Parathyroid adenoma (tissue), 2 donors: ENCODE data around the gene ADA.

ENCODE experiments used
- H2AFZ ChIP-seq: fragments of 300-600 bp; sonication (generic); one replicate; pipeline ENCODE4 v1.7.0; 2017; ENCODE audit warnings: antibody characterized with exemption, mild to moderate bottlenecking
- H3K27ac ChIP-seq: fragments of 300-600 bp; sonication (generic); one replicate; pipeline ENCODE4 v1.7.0; 2017
- H3K27me3 ChIP-seq: fragments of 300-600 bp; sonication (generic); one replicate; pipeline ENCODE4 v1.7.0; 2017; ENCODE audit warnings: low read length; ENCODE audit not compliant: control insufficient read depth, insufficient read depth
- H3K36me3 ChIP-seq: fragments of 300-600 bp; sonication (generic); one replicate; pipeline ENCODE4 v1.7.0; 2017; ENCODE audit warnings: low read length; ENCODE audit not compliant: control insufficient read depth, insufficient read depth
- H3K4me1 ChIP-seq: fragments of 300-600 bp; sonication (generic); one replicate; pipeline ENCODE4 v1.7.0; 2017; ENCODE audit warnings: control low read depth
- H3K4me2 ChIP-seq: fragments of 300-600 bp; sonication (generic); one replicate; pipeline ENCODE4 v1.7.0; 2017; ENCODE audit warnings: low read length
- H3K4me3 ChIP-seq: fragments of 300-600 bp; sonication (generic); one replicate; pipeline ENCODE4 v1.7.0; 2017; ENCODE audit warnings: low read depth, low read length
- H3K79me2 ChIP-seq: fragments of 300-600 bp; sonication (generic); one replicate; pipeline ENCODE4 v1.7.0; 2017; ENCODE audit warnings: control low read depth
- H3K9ac ChIP-seq: fragments of 300-600 bp; sonication (generic); one replicate; pipeline ENCODE4 v1.7.0; 2017; ENCODE audit warnings: mild to moderate bottlenecking
- H3K9me3 ChIP-seq: fragments of 300-600 bp; sonication (generic); one replicate; pipeline ENCODE4 v1.7.0; 2017; ENCODE audit warnings: low read length; ENCODE audit not compliant: control insufficient read depth
- TF ChIP-seq, protein P1 (sequence below): fragments of 300-600 bp; sonication (generic); IDR thresholded peaks from one replicate; pipeline ENCODE4 v1.7.0; 2017; ENCODE audit warnings: antibody characterized with exemption, mild to moderate bottlenecking
- donor health status: primary hyperparathyroidism.

The ADA gene

DNA sequence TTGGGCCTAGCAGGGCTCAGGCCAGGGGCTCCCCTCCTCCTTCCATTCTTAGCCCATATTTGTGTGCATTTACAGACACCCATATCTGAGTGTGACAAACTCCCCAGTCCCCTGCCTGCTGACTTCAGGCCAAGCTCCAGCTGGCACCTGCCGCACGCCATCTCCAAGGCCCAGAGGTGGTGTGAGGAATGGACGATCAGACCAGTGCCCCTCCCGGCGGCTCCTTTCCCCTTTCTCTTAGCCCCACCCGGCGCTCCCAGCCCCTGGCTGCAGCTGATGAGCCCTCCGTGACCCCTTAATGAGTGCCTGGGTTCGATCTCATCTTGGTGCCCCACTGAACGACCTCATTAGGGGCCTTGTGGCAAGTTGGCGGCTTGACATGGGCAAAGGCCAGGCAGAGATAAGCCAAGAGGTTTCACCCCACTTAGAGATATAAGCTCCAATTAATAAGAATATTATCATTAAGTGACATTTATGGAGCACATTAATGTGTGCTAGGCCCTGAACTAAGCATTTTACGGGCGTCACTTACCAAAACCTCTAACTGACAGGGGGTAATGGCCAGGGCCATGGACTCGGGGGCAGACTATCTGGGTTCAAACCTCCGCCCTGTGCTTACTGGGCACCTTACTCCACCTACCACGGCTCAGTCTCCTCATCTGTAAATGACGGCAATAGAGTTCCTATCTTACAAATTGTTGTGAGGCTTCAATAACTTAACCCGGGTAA is 17.5 kb downstream of the ADA start:
- Histone ChIP-seq H3K9me3 (no peaks in the 10 kb centered on the region), H3K4me2 (no peak overlapping the region), H3K27ac (no peak overlapping the region), H3K79me2 (no peaks in the 10 kb centered on the region), H3K36me3 (no peaks in the 10 kb centered on the region), H3K9ac (no peak overlapping the region), H3K4me1 (no peaks in the 10 kb centered on the region), H2AFZ (no peak overlapping the region), H3K27me3 (no peaks in the 10 kb centered on the region), H3K4me3 (no peak overlapping the region)
- TF ChIP-seq, protein P1, sequence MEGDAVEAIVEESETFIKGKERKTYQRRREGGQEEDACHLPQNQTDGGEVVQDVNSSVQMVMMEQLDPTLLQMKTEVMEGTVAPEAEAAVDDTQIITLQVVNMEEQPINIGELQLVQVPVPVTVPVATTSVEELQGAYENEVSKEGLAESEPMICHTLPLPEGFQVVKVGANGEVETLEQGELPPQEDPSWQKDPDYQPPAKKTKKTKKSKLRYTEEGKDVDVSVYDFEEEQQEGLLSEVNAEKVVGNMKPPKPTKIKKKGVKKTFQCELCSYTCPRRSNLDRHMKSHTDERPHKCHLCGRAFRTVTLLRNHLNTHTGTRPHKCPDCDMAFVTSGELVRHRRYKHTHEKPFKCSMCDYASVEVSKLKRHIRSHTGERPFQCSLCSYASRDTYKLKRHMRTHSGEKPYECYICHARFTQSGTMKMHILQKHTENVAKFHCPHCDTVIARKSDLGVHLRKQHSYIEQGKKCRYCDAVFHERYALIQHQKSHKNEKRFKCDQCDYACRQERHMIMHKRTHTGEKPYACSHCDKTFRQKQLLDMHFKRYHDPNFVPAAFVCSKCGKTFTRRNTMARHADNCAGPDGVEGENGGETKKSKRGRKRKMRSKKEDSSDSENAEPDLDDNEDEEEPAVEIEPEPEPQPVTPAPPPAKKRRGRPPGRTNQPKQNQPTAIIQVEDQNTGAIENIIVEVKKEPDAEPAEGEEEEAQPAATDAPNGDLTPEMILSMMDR, result no peak

DNA sequence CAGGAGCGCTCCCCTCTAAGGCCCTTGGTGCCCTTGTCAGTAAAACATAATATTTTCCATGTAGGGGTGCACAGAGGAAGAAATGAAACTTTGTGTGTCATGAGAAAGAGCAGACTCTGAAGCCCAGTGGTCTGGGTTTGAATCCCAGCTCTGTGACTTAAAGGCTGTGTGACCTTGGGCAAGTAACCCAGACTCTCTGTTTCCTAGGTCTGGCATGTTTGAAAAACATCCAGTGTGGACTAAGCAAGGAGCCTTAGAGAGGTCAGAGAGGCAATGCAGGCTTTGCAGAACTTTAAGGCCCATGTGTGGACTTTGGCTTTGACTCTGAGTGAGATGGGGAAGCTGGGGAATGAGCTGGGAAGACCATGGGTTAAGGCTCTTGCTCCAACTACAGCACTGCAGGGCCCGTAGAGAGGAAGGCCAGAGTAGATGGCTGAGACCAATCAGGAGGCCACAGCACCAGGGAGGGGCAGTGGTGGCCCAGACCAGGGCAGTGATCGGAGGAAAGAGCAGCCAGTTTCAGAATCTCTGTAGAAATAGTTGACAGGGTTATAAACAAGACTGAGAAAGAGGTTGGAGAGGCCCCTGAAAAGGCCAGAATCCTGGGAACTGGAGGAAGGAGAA is 18.2 kb downstream of the ADA start:
- Histone ChIP-seq H3K9me3 (no peaks in the 10 kb centered on the region), H3K4me2 (no peak overlapping the region), H3K79me2 (no peaks in the 10 kb centered on the region), H3K27me3 (no peaks in the 10 kb centered on the region), H3K36me3 (no peaks in the 10 kb centered on the region), H2AFZ (no peak overlapping the region), H3K4me3 (no peak overlapping the region), H3K9ac (no peak overlapping the region), H3K4me1 (no peaks in the 10 kb centered on the region), H3K27ac (no peak overlapping the region)
- TF ChIP-seq, protein P1, result no peak

DNA sequence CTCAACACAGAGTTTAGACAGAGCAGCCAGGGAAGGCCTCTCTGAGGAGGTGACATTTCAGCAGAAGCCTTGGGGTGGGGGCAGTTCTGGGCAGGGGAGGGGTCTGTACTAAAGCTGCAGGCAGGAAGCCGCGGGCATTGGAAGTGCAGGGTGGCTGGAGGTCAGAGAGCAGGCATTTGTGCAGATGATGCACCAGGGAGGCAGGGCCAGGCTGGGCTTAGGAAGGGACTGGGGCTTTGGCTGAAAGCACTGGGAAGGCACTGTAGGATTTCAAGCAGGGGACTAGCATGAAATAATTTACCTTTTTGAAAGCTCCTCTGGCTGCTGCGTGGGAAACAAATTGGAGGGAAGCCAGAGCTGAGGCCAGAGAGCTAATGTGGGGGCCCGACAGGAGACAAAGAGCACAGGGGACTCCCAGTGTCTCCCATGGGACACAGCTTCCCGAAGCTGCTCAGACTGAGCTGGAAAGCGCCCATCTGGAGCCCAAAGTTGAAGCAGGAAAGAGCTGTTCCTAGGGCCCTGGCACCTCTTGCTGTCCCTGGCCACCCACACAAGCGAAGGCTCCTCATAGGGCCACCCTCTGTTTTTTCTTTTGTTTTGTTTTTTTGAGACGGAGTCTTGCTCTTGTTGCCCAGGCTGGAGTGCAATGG is 19.3 kb downstream of the ADA start:
- H3K4me3 ChIP-seq, result no peak overlapping the region
- TF ChIP-seq, protein P1, result no peak
- H3K9ac ChIP-seq, result no peak overlapping the region
- no peak overlapping the region for H2AFZ ChIP-seq
- H3K27me3 ChIP-seq, result no peaks in the 10 kb centered on the region
- no peak overlapping the region for H3K27ac ChIP-seq
- H3K4me2 ChIP-seq, result no peak overlapping the region
- no peaks in the 10 kb centered on the region for H3K36me3 ChIP-seq
- H3K9me3 ChIP-seq, result no peaks in the 10 kb centered on the region
- no peaks in the 10 kb centered on the region for H3K4me1 ChIP-seq
- no peaks in the 10 kb centered on the region for H3K79me2 ChIP-seq

DNA sequence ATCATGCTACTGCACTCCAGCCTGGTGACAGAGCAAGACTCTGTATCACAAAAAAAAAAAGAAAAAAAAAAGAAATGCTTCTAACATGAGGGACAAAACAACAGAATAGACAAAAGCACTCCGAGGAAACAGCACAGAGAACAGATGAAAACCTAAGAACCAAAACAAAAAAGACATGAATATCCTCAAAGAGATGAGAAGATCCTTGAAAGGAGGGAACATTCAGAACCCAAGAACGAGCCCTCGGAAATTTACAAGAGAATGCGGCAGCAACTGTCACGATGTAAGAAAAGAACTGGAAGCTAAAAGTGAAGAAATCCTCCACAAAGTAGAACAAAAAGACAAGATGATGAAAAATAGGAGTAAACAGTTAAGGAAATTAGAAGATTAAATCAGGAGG is 21.2 kb downstream of the ADA start:
- no peaks in the 10 kb centered on the region for H3K4me1 ChIP-seq
- H3K27me3 ChIP-seq, result no peaks in the 10 kb centered on the region
- no peaks in the 10 kb centered on the region for H3K79me2 ChIP-seq
- no peak overlapping the region for H3K4me3 ChIP-seq
- no peak overlapping the region for H3K9ac ChIP-seq
- no peak overlapping the region for H3K4me2 ChIP-seq
- TF ChIP-seq, protein P1, result no peak
- H3K36me3 ChIP-seq, result no peaks in the 10 kb centered on the region
- H3K27ac ChIP-seq, result no peak overlapping the region
- H2AFZ ChIP-seq, result no peak overlapping the region
- no peaks in the 10 kb centered on the region for H3K9me3 ChIP-seq
